Gastroesophageal sphincter (tissue), 4 donors: ENCODE results near the gene NUAK1. TPM values are rescaled to one million over a fixed set of nuclear protein-coding genes. Genes with fewer than 3 reads are reported as not detected.
"Not testable (repeated sequence)": the region's sequence is repeated elsewhere in the genome, so short reads cannot be mapped to it uniquely, and the experiment has no call there.

ENCODE experiments used
- ATAC-seq: fragments of 150-250 bp; one replicate; pipeline ENCODE4 v1.9.1; 2016; ENCODE audit warnings: mild to moderate bottlenecking, moderate library complexity
- H3K27ac ChIP-seq, 4 donors: fragments of 200-600 bp; sonication (generic) in 3 of 4; 1 replicate in 3 of 4; 2 replicates in 1 of 4; pipeline ENCODE4 v1.5.1; 2016 to 2019
- H3K27me3 ChIP-seq: fragments of 200-600 bp; sonication (generic); one replicate; pipeline ENCODE4 v1.5.1; 2019
- H3K36me3 ChIP-seq, 2 donors: fragments of 200-600 bp; sonication (generic); one replicate each; pipeline ENCODE4 v1.5.1; 2019; ENCODE audit warnings: control low read depth in 1 of 2
- H3K4me1 ChIP-seq, 3 donors: fragments of 200-600 bp; sonication (generic); 1 replicate in 2 of 3; 2 replicates in 1 of 3; pipeline ENCODE4 v1.5.1; 2016 to 2019; ENCODE audit warnings: control low read depth in 2 of 3
- H3K4me3 ChIP-seq, 2 donors: fragments of 200-600 bp; sonication (generic); one replicate each; pipeline ENCODE4 v1.5.1; 2019; ENCODE audit warnings: mild to moderate bottlenecking in 1 of 2, moderate library complexity in 1 of 2
- H3K9me3 ChIP-seq, 3 donors: fragments of 200-600 bp; sonication (generic); one replicate each; pipeline ENCODE4 v1.5.1; 2017 to 2019; ENCODE audit warnings: control low read depth in 2 of 3
- EP300 ChIP-seq: sonication (generic); formaldehyde crosslinking; IDR thresholded peaks from one replicate; pipeline ENCODE4 v1.6.1; 2017; ENCODE audit warnings: antibody characterized with exemption, mild to moderate bottlenecking
- POLR2A ChIP-seq, 2 donors: fragments of 450-650 bp; IDR thresholded peaks; one replicate each; pipeline ENCODE4 v1.6.1; 2017; ENCODE audit warnings: antibody characterized with exemption in 2 of 2, mild to moderate bottlenecking in 2 of 2, moderate library complexity in 1 of 2
- POLR2AphosphoS5 ChIP-seq: sonication (generic); formaldehyde crosslinking; IDR thresholded peaks from one replicate; pipeline ENCODE4 v1.6.1; 2017; ENCODE audit warnings: antibody characterized with exemption
- WGBS, 2 donors: methylation state at CpG; one replicate each; pipeline ENCODE4 v1.1.5; 2018; ENCODE audit warnings: low coverage in 1 of 2; 5-methylcytosine and 5-hydroxymethylcytosine counted together
- total RNA-seq, 4 donors: library from RNA; depleted of rRNA; stranded (reverse); fragments of >200 nt; gene quantifications; one replicate each; pipeline ENCODE4 v1.1.0, GENCODE V29; 2016
- TF ChIP-seq, protein P1 (sequence below), 4 experiments: fragments of 200-600 bp in 2 of 4; fragments of 450-650 bp in 2 of 4; sonication (generic) in 1 of 4; IDR thresholded peaks; one replicate each; pipeline ENCODE4 v1.5.1; 2017 to 2019; ENCODE audit warnings: antibody characterized with exemption in 4 of 4, mild to moderate bottlenecking in 2 of 4, moderate library complexity in 2 of 4

The NUAK1 gene
- total RNA-seq, 4 donors from 2014 or later, result 7.4 to 27.7 (median 10.7) TPM

DNA sequence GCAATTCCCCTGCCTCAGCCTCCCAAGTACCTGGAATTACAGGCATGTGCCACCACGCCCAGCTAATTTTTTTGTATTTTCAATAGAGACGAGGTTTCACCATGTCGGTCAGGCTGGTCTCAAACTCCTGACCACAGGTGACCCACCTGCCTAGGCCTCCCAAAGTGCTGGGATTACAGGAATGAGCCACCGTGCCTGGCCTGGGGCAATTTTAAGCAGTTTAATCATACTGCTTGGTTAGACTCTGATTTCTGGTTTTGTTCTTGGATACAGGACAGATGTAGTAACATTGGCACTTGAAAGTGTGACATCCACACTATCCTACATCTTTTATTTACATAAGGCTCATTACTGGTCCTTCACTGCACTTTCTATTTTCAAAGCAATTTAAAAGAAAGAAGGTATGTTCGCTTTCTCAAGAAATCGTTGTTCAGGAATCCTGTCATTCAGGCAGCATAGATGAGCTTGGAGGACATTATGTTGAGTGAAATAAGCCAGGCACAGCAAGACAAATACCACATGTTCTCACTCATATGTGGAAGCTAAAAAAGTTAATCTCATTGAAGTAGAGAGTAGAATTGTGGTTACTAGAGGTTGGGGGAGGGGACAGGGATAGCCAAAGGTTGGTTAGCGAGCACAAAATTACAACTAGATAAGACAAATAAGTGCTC lies 4.0 kb upstream of the NUAK1 start:
- Histone ChIP-seq H3K4me1 (peaks cover 0 to 54% (median 3%) of the 10 kb centered on the region in 3 donors), H3K4me3 (no peak overlapping the region), H3K36me3 (no peaks in the 10 kb centered on the region), H3K9me3 (no peaks in the 10 kb centered on the region), H3K27me3 (no peaks in the 10 kb centered on the region), H3K27ac (no peak overlapping the region)
- TF ChIP-seq, protein P1, sequence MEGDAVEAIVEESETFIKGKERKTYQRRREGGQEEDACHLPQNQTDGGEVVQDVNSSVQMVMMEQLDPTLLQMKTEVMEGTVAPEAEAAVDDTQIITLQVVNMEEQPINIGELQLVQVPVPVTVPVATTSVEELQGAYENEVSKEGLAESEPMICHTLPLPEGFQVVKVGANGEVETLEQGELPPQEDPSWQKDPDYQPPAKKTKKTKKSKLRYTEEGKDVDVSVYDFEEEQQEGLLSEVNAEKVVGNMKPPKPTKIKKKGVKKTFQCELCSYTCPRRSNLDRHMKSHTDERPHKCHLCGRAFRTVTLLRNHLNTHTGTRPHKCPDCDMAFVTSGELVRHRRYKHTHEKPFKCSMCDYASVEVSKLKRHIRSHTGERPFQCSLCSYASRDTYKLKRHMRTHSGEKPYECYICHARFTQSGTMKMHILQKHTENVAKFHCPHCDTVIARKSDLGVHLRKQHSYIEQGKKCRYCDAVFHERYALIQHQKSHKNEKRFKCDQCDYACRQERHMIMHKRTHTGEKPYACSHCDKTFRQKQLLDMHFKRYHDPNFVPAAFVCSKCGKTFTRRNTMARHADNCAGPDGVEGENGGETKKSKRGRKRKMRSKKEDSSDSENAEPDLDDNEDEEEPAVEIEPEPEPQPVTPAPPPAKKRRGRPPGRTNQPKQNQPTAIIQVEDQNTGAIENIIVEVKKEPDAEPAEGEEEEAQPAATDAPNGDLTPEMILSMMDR (IDR thresholded peaks at IDR 0.05), result no peak
- TF ChIP-seq POLR2AphosphoS5 (no peak), POLR2A (IDR thresholded peaks at IDR 0.05) (no peak), EP300 (no peak)
- 51 to 54% methylated on average over 3 to 4 of the region's 7 CpGs for WGBS, 2 donors
- ATAC-seq, result no peak

DNA sequence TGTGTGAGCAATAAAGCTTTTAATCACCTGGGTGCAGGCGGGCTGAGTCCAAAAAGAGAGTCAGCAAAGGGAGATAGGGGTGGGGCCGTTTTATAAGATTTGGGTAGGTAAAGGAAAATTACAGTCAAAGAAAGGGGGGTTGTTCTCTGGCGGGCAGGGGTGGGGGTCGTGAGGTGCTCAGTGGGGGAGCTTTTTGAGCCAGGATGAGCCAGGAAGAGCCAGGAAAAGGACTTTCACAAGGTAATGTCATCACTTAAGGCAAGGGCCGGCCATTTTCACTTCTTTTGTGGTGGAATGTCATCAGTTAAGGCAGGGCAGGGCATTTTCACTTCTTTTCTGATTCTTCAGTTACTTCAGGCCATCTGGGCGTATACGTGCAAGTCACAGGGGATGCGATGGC lies 3.2 kb upstream of the NUAK1 start:
- H3K4me3 ChIP-seq, H3K36me3 ChIP-seq, H3K27ac ChIP-seq, ATAC-seq, H3K27me3 ChIP-seq, H3K9me3 ChIP-seq: not testable (repeated sequence)
- WGBS, 2 donors, result 88 to 97% methylated on average over 5 to 6 of the region's 8 CpGs
- peaks cover 0 to 62% (median 6%) of the 10 kb centered on the region in 3 donors for H3K4me1 ChIP-seq

GRCh38 chr12:106141452-106141851 lies 2.7 kb upstream of the NUAK1 start:
- Histone ChIP-seq H3K9me3 (no peaks in the 10 kb centered on the region), H3K4me1 (peaks cover 0 to 66% (median 6%) of the 10 kb centered on the region in 3 donors), H3K27ac (peak overlapping the region in 1 of 4 donors; percentile 6), H3K4me3 (no peak overlapping the region), H3K27me3 (no peaks in the 10 kb centered on the region), H3K36me3 (no peaks in the 10 kb centered on the region)
- 58 to 74% methylated on average over 3 of the region's 3 CpGs for WGBS, 2 donors
- TF ChIP-seq POLR2A (IDR thresholded peaks at IDR 0.05), result no peak
- ATAC-seq, result no peak

DNA sequence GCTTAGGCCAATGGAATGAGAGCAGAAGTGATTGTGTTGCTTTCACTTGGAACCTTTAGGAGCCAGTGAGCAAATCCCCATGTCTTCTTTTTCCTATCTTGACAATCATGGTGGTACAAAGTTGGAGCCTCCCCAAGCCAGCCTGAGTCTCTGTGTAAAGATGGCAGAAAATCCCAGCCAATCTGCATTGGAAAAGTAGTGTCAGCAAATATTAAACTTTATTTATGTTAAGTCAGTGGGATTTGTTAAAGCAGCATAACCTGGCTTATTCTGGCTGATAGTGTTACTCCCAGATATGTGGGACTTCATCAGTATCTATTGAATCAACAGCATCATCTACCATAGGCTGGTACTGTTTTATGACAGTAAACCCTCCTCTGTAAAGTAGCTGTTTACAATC lies 2.2 kb upstream of the NUAK1 start:
- Histone ChIP-seq H3K4me1 (peaks cover 0 to 71% (median 6%) of the 10 kb centered on the region in 3 donors), H3K27ac (peak overlapping the region in 1 of 4 donors; percentile 94), H3K36me3 (no peaks in the 10 kb centered on the region), H3K9me3 (no peaks in the 10 kb centered on the region), H3K4me3 (peak overlapping the region in 1 of 2 donors; percentile 89), H3K27me3 (no peaks in the 10 kb centered on the region)
- no peak for ATAC-seq
- TF ChIP-seq POLR2A (IDR thresholded peaks at IDR 0.05), result no peak
- TF ChIP-seq EP300, result no peak
- TF ChIP-seq, protein P1 (IDR thresholded peaks at IDR 0.05), result no peak
- no peak for TF ChIP-seq POLR2AphosphoS5

DNA sequence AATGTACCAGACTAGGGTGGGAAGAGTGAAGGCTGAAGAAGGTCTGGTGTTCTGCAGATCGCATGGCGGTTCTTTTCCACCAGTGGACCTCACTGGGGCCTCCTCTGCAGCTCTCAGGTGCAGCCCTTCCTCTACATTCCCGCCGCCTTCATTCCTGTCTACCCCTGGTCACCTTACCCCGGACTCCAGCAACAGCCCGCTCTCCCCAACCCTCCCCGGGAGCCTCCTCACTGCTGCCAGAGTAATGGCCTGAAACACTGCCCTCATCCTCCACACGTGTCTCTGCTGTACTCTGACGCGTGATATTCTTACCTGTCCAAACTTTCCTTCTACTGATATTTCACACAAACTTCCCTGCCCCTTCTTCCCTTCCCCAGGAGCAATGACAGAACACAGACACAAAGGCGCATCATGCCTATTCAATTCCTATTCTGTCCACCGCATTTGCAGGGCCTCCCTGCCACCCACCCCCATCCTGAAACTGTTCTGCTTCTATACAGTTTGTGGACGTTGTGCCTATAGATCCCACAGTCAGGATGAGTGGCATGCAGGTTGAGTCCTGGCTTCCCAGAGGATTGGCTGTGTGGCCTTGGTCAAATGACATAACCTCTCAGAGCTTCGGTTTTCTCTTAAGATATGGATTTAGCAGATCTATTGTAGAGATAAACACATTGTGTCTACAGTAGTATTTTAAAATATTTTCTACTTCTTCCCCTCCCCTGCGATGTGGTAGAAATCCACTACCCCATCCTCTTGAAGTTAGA lies 1.7 kb upstream of the NUAK1 start:
- ATAC-seq, result no peak
- no peaks in the 10 kb centered on the region for H3K36me3 ChIP-seq
- no peak for TF ChIP-seq POLR2A (IDR thresholded peaks at IDR 0.05)
- peaks cover 0 to 72% (median 7%) of the 10 kb centered on the region in 3 donors for H3K4me1 ChIP-seq
- H3K4me3 ChIP-seq, result peak overlapping the region; percentile 70 to 89
- no peaks in the 10 kb centered on the region for H3K27me3 ChIP-seq
- H3K9me3 ChIP-seq, result no peaks in the 10 kb centered on the region
- peak overlapping the region in 3 of 4 donors; percentile 86 to 95 (median 94) for H3K27ac ChIP-seq
- 46 to 64% methylated on average over 8 to 15 of the region's 15 CpGs for WGBS, 2 donors

GRCh38 chr12:106139422-106140171 lies 843 bp upstream of the NUAK1 start:
- H3K36me3 ChIP-seq, result no peaks in the 10 kb centered on the region
- ATAC-seq, result peak; percentile 82
- peaks cover 0 to 79% (median 14%) of the 10 kb centered on the region in 3 donors for H3K4me1 ChIP-seq
- 0% methylated on average over 1 to 7 of the region's 66 CpGs for WGBS, 2 donors
- no peaks in the 10 kb centered on the region for H3K27me3 ChIP-seq
- H3K9me3 ChIP-seq, result no peaks in the 10 kb centered on the region
- peak overlapping the region; percentile 70 to 89 for H3K4me3 ChIP-seq
- TF ChIP-seq, protein P1 (IDR thresholded peaks at IDR 0.05), result no peak
- TF ChIP-seq POLR2AphosphoS5, result peak; percentile 61
- H3K27ac ChIP-seq, result peak overlapping the region; percentile 79 to 95 (median 90)
